PC-3 (cell line): ENCODE measurements around the gene COL9A2. TPM values are rescaled to one million over a fixed set of nuclear protein-coding genes. Genes with fewer than 3 reads are reported as not detected.

Source experiments
- ATAC-seq: fragments of 200-7000 bp; cut with Tn5 transposase; 2 replicates; pipeline ENCODE4 v1.9.1; 2020; ENCODE audit warnings: mild to moderate bottlenecking, moderate library complexity
- BruUV-seq: library from RNA; stranded (reverse); fragments of 400-500 nt; replicated peaks from 2 replicates; lab custom pipeline; 2021; lab: Mats Ljungman, UMichigan
- CTCF ChIA-PET: fragments of 300-600 bp; sonication (Branson Sonifier 250); formaldehyde crosslinking; loops from one replicate; lab custom pipeline; 2022; ENCODE audit warnings: antibody characterized with exemption; lab: Charles Lee
- POLR2A ChIA-PET: fragments of 300-600 bp; sonication (Branson Sonifier 250); formaldehyde crosslinking; loops from one replicate; lab custom pipeline; 2022; ENCODE audit warnings: antibody characterized with exemption; ENCODE audit not compliant: unreplicated experiment; lab: Charles Lee
- DNase-seq: peaks from one replicate; pipeline ENCODE4 v3.0.0-alpha.2; 2015
- H2AFZ ChIP-seq: fragments of 300-600 bp; sonication (generic); 2 replicates; pipeline ENCODE4 v1.6.0; 2016; ENCODE audit warnings: antibody characterized with exemption, low read length
- H3F3A ChIP-seq: fragments of 300-600 bp; sonication (generic); one replicate; pipeline ENCODE4 v1.6.0; 2017; ENCODE audit warnings: antibody characterized with exemption, low read length, control low read depth, mild to moderate bottlenecking; ENCODE audit not compliant: unreplicated experiment
- H3K27ac ChIP-seq: fragments of 300-600 bp; sonication (generic); 2 replicates; pipeline ENCODE4 v1.5.1; 2016; ENCODE audit warnings: mild to moderate bottlenecking, low read length
- H3K27me3 ChIP-seq: fragments of 300-600 bp; sonication (generic); 2 replicates; pipeline ENCODE4 v1.6.1; 2016; ENCODE audit warnings: low read length, mixed read lengths
- H3K36me3 ChIP-seq: fragments of 300-600 bp; sonication (generic); 2 replicates; pipeline ENCODE4 v1.6.1; 2016; ENCODE audit warnings: low read depth, mixed run types, low read length, mixed read lengths
- H3K4me1 ChIP-seq: fragments of 300-600 bp; sonication (generic); 2 replicates; pipeline ENCODE4 v1.5.1; 2016; ENCODE audit warnings: low read length; ENCODE audit not compliant: insufficient read depth
- H3K4me2 ChIP-seq: fragments of 300-600 bp; sonication (generic); 2 replicates; pipeline ENCODE4 v1.6.0; 2016; ENCODE audit warnings: low read length
- H3K4me3 ChIP-seq: fragments of 300-600 bp; sonication (generic); 2 replicates; pipeline ENCODE4 v1.5.1; 2016; ENCODE audit warnings: mild to moderate bottlenecking, low read length, mixed read lengths
- H3K79me2 ChIP-seq: fragments of 300-600 bp; sonication (generic); 2 replicates; pipeline ENCODE4 v1.6.1; 2017; ENCODE audit warnings: low read length, mixed read lengths
- H3K9ac ChIP-seq: fragments of 300-600 bp; sonication (generic); 2 replicates; pipeline ENCODE4 v1.6.0; 2016; ENCODE audit warnings: mild to moderate bottlenecking, low read length
- H3K9me2 ChIP-seq: fragments of 300-600 bp; sonication (generic); replicated peaks from 2 replicates; pipeline ENCODE4 v1.6.1; 2016; ENCODE audit warnings: mixed run types, low read length, mixed read lengths
- H3K9me3 ChIP-seq: fragments of 300-600 bp; sonication (generic); 2 replicates; pipeline ENCODE4 v1.6.1; 2016; ENCODE audit warnings: low read length, mixed read lengths
- H4K20me1 ChIP-seq: fragments of 300-600 bp; sonication (generic); 2 replicates; pipeline ENCODE4 v1.6.1; 2016; ENCODE audit warnings: low read length, mixed read lengths
- EZH2 ChIP-seq: fragments of 300-600 bp; sonication (generic); IDR thresholded peaks from one replicate; pipeline ENCODE4 v1.6.1; 2017; ENCODE audit warnings: antibody characterized with exemption, mild to moderate bottlenecking, low read length; ENCODE audit not compliant: unreplicated experiment
- EZH2phosphoT487 ChIP-seq: fragments of 300-600 bp; sonication (generic); IDR thresholded peaks from 2 replicates; pipeline ENCODE4 v1.6.1; 2018; ENCODE audit warnings: mild to moderate bottlenecking, antibody characterized with exemption, low read length, borderline replicate concordance
- intact Hi-C: fragments of 100-400 bp; cut with micrococcal nuclease; formaldehyde crosslinking; loops from 2 replicates; pipeline ENCODE4 v1.9.0; 2023
- total RNA-seq: library from RNA; depleted of rRNA; stranded (reverse); fragments of >200 nt; gene quantifications from 2 replicates; pipeline ENCODE4 v1.2.3, GENCODE V29; 2014
- TF ChIP-seq, protein P1 (sequence below): fragments of 300-600 bp; sonication (generic); conservative IDR thresholded peaks from 2 replicates; pipeline ENCODE4 v1.5.1; 2017; ENCODE audit warnings: antibody characterized with exemption, low read depth, mild to moderate bottlenecking, low read length

The COL9A2 gene
- total RNA-seq, 1 experiment from 2014 or later: 4.4 TPM

DNA sequence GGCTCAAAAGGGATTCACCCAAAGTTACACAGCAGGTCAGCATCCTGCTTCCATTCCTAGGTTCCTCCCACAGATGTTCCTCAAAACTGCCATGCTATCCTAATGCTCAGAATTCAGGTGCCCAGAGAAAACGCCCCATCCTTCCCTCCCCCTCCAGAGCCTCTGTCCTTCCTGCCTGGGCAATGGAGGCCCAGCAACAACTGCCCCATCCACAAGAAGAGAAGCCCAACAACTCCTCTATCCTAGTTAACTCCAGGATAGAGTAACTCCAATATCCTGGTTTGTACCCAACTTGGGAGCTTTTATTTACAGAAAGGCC lies 16.9 kb downstream of the COL9A2 start:
- Histone ChIP-seq H3K27ac (no peak overlapping the region), H4K20me1 (no peaks in the 10 kb centered on the region), H3K9ac (no peak overlapping the region), H3K9me3 (no peaks in the 10 kb centered on the region), H3K36me3 (no peaks in the 10 kb centered on the region), H3K27me3 (no peaks in the 10 kb centered on the region), H3K4me2 (no peak overlapping the region), H3F3A (no peaks in the 10 kb centered on the region), H2AFZ (no peak overlapping the region), H3K9me2 (no peaks in the 10 kb centered on the region), H3K4me1 (peaks cover 2% of the 10 kb centered on the region; the same call in 1 of the 2 replicates), H3K79me2 (no peaks in the 10 kb centered on the region), H3K4me3 (no peak overlapping the region)
- intact Hi-C loops: no loop called here
- ChIA-PET CTCF (no interaction called here), POLR2A (no interaction called here)
- DNase-seq (no peak), ATAC-seq (no peak)
- no peak for TF ChIP-seq EZH2phosphoT487
- no TSS peak for BruUV-seq

DNA sequence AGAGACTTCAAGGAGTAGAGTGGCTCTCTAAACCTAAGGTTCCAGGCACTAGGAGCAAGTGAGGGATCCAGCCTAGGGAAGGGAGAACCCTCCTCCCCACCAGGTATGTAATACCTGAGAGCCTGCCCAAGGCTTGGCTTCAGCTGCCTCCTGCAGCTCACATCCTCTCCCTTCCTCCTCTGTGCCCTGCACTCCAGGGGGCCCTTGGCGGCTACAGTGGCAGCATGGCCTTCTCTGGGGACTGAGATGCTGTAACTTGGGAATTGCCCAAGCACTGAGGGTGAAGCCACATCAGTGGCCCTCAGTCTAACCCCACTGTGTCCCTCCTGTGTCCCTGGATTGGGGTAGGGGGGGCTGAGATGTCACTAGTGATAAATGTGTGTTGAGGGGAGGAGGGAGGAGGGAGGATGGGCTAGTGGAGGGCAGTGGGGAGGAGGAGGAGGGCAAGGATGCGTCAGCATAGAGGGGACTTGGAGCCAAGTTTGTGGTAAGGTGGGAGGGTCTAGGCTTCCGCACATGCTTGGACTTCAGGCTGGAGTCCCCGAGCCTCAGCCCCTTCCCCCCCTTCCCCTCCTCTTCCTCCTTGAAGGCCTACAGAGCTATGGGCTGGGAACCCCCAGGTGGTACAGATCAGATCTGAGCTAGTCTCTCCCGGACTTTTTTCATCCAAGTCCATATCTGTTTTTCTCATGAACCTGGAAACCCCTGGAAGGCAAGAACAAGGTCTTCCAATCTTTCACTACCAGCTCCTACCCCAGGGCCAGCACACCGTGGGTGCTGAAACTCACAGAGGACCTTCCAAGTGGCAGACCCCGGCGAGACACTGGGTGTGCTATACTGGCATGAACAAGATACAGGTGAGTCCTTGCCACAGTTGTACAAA lies 17.5 kb downstream of the COL9A2 start:
- no peak overlapping the region for H3K4me3 ChIP-seq
- TF ChIP-seq EZH2: no peak
- no peak for TF ChIP-seq EZH2phosphoT487
- TF ChIP-seq, protein P1, sequence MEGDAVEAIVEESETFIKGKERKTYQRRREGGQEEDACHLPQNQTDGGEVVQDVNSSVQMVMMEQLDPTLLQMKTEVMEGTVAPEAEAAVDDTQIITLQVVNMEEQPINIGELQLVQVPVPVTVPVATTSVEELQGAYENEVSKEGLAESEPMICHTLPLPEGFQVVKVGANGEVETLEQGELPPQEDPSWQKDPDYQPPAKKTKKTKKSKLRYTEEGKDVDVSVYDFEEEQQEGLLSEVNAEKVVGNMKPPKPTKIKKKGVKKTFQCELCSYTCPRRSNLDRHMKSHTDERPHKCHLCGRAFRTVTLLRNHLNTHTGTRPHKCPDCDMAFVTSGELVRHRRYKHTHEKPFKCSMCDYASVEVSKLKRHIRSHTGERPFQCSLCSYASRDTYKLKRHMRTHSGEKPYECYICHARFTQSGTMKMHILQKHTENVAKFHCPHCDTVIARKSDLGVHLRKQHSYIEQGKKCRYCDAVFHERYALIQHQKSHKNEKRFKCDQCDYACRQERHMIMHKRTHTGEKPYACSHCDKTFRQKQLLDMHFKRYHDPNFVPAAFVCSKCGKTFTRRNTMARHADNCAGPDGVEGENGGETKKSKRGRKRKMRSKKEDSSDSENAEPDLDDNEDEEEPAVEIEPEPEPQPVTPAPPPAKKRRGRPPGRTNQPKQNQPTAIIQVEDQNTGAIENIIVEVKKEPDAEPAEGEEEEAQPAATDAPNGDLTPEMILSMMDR: no peak
- ChIA-PET POLR2A (no interaction called here), CTCF (no interaction called here)
- DNase-seq: no peak
- no peaks in the 10 kb centered on the region for H3K27me3 ChIP-seq
- no peaks in the 10 kb centered on the region for H4K20me1 ChIP-seq
- no peak; the same call in 1 of the 2 replicates for ATAC-seq
- H3K9ac ChIP-seq: no peak overlapping the region
- H3K79me2 ChIP-seq: no peaks in the 10 kb centered on the region
- intact Hi-C loops: no loop called here
- H3K4me1 ChIP-seq: no peaks in the 10 kb centered on the region
- no peaks in the 10 kb centered on the region for H3K9me3 ChIP-seq
- H2AFZ ChIP-seq: no peak overlapping the region
- H3K36me3 ChIP-seq: no peaks in the 10 kb centered on the region
- no TSS peak for BruUV-seq
- H3K9me2 ChIP-seq: no peaks in the 10 kb centered on the region
- H3K4me2 ChIP-seq: no peak overlapping the region
- H3F3A ChIP-seq: no peaks in the 10 kb centered on the region
- no peak overlapping the region for H3K27ac ChIP-seq

DNA sequence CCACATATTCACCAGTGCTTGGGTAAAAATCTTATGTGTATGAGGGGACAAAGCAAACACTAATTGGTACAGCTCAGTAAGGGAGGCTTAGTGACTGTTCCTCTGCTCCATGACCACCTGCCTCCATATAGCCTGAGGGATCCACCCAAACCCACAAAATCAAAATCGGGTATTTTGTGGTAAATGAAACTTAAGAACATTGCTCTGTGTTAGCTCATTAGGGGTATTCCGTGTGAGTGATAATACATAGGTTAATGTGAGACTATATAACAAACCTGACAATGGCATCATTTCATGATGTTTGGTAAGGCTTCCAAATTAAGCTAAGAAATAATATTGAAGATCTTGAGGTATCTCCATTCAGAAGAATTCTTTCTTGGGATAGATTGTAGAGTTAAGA lies 25.8 kb downstream of the COL9A2 start:
- H3K4me1 ChIP-seq: no peaks in the 10 kb centered on the region
- no peak overlapping the region for H3K9ac ChIP-seq
- no peak for DNase-seq
- H2AFZ ChIP-seq: no peak overlapping the region
- no peak overlapping the region for H3K4me2 ChIP-seq
- TF ChIP-seq EZH2 (no peak), EZH2phosphoT487 (no peak)
- TF ChIP-seq, protein P1: no peak
- no peaks in the 10 kb centered on the region for H3K9me3 ChIP-seq
- no peak overlapping the region for H3K27ac ChIP-seq
- intact Hi-C loops: no loop called here
- H3F3A ChIP-seq: no peaks in the 10 kb centered on the region
- BruUV-seq: no TSS peak
- no peaks in the 10 kb centered on the region for H4K20me1 ChIP-seq
- no peak overlapping the region for H3K4me3 ChIP-seq
- H3K36me3 ChIP-seq: peaks cover 44% of the 10 kb centered on the region; the same call in 1 of the 2 replicates
- no peaks in the 10 kb centered on the region for H3K27me3 ChIP-seq
- ATAC-seq: no peak
- no peaks in the 10 kb centered on the region for H3K79me2 ChIP-seq
- ChIA-PET CTCF (no interaction called here), POLR2A (no interaction called here)
- no peaks in the 10 kb centered on the region for H3K9me2 ChIP-seq
